GM21390 (cell line): ENCODE measurements around the gene SRGAP1.
"Not testable (repeated sequence)": the region's sequence is repeated elsewhere in the genome, so short reads cannot be mapped to it uniquely, and the experiment has no call there.

ENCODE experiments used
- ATAC-seq: cut with Tn5 transposase; IDR thresholded peaks from one replicate; pipeline ENCODE4 v1.9.1; 2021; ENCODE audit not compliant: unreplicated experiment

Gene SRGAP1

GRCh38 chr12:64001439-64001838 is 156.9 kb downstream of the SRGAP1 start:
- no peak for ATAC-seq

DNA sequence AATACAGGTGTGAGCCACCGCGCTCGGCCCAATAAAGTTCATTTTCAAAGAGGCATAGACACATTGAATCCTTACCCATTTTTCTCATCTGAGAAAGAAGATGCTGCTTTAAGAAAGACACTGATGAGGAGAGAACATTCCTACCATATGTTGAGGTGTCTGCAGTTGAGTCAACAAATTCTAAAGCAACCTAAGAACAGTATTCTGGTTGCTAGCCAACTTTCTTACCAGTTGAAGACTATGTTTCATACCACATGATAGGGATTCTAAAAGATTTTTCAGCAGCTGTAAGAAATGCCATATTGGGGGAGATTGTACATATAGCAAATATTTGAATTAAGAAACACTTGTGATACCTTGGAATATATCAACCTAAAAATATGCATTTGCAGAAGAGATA is 160.1 kb downstream of the SRGAP1 start:
- ATAC-seq = no peak

DNA sequence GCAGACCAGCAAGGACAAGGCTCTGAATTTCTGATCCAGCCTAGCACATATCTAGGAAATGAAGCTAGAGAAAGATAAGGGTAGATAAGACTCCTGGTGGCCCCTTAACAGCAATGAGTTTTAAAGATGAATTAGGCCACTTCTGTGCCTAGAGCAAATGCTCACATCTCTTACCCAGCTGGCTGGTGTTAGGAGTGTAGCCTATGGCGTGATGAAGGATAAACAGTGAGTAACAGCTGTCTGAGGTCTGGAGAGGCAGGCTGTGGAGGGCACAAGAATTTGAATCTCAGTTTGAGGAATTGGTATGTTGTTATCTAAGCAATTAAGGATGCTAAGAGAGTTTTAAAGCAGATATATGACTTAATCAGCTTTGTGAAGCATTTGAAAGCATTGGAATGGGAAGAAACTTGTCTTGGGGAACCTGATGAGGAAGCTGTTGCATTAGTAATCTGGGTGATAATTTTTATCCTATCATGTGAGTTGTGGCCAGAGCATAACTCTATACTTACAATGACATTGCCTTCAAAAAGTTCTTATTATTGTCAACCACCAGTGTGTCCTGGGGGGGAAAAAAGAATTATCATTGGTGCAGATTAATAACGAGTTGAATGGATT is 161.8 kb downstream of the SRGAP1 start:
- no peak for ATAC-seq

- no peak for ATAC-seq
Measured at GRCh38 chr12:64007853-64008252, 163.4 kb downstream of the SRGAP1 start.

GRCh38 chr12:64008596-64008995 is 164.1 kb downstream of the SRGAP1 start:
- ATAC-seq = no peak

- ATAC-seq = peak; percentile 60
Measured at GRCh38 chr12:64009321-64010068, 165.0 kb downstream of the SRGAP1 start.

- peak; percentile 83 for ATAC-seq
Measured at GRCh38 chr12:64010069-64010686, 165.7 kb downstream of the SRGAP1 start.

DNA sequence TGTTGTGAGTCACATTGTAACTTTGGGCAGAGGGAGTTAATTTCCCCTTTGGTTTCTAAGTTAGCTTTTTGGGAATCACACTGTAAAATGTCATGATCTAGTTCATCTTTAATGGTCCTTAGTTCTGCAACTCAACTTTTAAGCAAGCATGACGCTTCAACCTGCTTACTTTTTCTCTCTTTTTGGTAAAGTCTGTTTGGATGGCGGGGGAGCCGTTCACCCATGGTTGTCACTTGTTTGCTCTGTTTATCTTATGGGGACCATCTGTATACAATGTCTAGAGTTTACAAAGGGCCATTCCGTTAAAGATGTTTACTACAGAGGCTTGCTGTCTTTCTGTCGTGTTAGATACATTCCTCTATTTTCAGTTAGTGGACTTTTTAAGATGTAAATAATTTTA is 172.0 kb downstream of the SRGAP1 start:
- no peak for ATAC-seq

DNA sequence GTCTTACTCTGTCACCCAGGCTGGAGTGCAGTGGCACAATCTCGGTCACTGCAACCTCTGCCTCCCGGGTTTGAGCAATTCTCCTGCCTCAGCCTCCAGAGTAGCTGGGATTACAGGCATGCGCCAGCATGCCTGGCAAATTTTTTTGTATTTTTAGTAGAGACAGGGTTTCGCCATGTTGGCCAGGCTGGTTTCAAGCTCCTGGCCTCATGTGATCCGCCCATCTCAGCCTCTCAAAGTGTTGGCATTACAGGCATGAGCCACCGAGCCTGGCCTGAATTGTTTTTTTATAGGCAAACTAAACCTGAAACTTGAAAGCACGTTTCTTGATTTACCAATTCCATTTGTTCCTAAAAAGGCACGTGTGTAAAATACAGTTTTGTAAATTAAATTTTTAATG is 173.6 kb downstream of the SRGAP1 start:
- ATAC-seq = not testable (repeated sequence)

GRCh38 chr12:64018524-64018923 is 174.0 kb downstream of the SRGAP1 start:
- ATAC-seq = no peak

GRCh38 chr12:64019101-64019500 is 174.6 kb downstream of the SRGAP1 start:
- ATAC-seq = no peak

GRCh38 chr12:64019654-64020053 is 175.2 kb downstream of the SRGAP1 start:
- no peak for ATAC-seq

DNA sequence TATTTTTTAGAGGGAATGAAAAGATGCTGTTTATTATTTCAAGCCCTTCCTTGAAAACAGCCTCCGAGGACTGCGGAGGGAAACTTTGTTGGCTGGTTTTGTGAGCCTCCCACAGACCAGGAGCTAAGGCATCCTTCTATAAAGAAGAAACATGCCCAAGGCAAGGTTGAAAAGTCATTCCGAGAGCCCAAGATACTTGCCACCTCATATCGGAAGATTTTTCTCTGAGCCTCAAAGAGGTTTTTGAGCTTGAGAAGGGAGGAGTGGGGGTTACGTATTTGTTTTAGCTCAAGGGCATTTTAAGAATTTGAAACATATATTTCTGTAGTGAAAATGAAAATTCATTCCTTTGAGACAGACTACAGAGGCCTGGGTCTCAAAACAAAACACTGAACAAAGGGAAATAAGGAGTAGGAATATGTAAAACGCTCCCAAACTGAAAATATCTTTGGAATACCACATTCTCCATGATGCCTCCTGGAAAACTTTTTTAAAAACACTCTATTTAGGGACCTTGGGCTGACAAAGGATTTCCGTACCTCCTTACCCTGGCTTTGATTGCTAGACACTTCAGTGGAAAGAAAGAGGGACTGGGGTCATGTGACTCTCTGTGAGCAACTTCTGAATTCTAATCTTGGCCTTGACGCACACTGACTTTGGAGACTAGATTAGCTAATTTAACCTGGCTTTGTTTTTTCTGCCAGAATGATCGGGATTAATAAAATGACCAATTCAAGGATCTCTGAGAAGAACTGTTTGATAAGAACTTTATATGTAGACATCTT is 180.9 kb downstream of the SRGAP1 start:
- no peak for ATAC-seq

DNA sequence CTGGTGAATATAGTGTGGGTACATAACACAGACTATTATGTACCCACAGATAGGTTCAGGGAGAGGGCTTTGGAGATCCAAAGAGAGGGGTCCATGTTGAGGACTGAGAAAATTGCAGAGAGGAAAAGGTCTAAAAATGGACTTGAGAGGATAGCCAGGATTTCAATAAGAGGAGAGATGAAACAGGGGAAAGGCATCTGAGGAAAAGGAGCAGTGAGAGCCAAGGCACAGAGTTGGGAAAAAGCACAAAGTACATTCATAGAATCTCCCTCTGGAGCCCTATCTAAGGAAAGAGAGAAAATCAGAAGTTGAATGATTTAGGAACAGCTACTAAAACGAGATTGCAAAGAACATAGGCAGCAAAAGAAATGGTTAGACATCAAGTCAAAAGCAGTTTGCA is 182.8 kb downstream of the SRGAP1 start:
- no peak for ATAC-seq

DNA sequence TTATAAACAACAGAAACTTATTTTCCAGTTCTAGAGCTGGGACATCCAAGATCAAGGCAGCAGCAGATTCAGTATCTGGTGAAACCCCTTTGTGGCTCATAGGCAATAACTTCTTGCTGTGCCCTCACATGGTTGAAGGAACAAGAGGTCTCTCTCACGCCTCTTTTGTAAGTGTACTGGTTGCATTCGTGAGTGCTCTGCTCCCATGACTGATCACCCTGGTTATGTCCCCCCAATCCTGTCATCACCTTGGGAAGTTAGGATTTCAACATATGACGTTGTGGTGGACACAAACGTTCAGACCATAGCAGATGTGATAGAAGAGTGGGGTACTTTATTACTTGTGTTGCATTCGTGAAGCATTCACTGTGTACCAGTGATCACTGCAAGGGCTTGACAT is 184.0 kb downstream of the SRGAP1 start:
- no peak for ATAC-seq

DNA sequence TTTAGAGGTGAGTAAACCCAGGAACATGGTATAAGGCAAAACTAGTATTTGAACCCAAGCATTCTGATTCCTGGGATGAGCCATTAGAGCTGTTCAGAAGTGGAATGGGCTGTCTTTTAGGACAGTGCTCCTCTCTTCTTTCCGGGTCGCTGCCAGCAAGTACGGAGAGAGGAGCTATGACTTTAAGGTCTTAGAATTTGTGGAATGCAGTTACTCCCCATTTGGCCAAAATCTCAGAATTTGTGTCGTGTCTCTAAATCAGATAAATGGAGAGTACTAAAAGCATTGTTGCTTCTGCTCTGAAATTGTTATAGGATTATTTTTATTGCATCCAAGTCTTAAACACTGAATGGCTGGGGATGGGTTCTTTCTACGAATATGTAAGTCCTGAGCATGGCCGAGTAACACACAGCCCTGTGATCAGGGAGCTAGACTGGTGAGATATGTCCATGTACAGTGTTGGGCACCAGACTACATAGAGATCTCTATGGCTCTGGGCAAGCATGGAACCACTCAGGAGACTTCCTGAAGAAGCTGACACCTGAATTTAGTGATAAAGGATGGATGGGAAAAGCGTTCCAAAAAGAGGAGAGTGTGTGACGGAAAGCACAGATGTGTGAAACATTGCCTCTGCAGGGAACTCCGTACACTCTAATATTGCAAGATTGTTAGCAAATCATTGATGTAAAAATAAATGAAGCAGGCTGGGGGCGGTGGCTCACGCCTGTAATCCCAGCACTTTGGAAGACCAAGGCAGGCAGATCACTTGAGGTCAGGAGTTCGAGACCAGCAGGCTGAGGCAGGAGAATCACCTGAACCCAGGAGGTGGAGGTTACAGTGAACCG is 184.7 kb downstream of the SRGAP1 start:
- no peak for ATAC-seq

DNA sequence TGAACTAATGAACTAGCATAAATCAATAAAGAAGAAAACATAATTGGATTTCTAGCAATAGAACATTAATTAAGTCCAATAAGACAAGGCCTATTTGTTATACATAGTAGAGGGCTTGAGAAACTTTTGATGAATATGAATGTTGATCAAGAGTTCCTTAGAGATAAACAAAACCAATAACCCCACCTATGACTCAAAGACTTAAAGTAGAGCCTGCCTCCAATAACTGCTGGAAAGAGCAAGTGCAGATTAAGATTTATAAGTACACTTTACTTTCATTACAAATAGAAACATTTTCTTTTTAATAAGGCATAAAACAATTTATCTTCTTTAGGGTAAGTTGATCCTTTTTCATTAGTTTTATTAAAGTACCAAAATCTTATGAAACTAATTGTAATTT is 185.7 kb downstream of the SRGAP1 start:
- ATAC-seq = no peak

GRCh38 chr12:64034056-64034455 is 189.6 kb downstream of the SRGAP1 start:
- ATAC-seq = not testable (repeated sequence)

GRCh38 chr12:64034901-64035576 is 190.5 kb downstream of the SRGAP1 start:
- ATAC-seq = no peak

- no peak for ATAC-seq
Measured at GRCh38 chr12:64036414-64036813, 191.9 kb downstream of the SRGAP1 start.
